ENCODE data around the gene AKAP6. TPM values are rescaled to one million over a fixed set of nuclear protein-coding genes. Genes with fewer than 3 reads are reported as not detected.

AKAP6 gene
- total and polyA plus RNA-seq, 12 donors: 0.71 to 24.7 (median 8.1) TPM

DNA sequence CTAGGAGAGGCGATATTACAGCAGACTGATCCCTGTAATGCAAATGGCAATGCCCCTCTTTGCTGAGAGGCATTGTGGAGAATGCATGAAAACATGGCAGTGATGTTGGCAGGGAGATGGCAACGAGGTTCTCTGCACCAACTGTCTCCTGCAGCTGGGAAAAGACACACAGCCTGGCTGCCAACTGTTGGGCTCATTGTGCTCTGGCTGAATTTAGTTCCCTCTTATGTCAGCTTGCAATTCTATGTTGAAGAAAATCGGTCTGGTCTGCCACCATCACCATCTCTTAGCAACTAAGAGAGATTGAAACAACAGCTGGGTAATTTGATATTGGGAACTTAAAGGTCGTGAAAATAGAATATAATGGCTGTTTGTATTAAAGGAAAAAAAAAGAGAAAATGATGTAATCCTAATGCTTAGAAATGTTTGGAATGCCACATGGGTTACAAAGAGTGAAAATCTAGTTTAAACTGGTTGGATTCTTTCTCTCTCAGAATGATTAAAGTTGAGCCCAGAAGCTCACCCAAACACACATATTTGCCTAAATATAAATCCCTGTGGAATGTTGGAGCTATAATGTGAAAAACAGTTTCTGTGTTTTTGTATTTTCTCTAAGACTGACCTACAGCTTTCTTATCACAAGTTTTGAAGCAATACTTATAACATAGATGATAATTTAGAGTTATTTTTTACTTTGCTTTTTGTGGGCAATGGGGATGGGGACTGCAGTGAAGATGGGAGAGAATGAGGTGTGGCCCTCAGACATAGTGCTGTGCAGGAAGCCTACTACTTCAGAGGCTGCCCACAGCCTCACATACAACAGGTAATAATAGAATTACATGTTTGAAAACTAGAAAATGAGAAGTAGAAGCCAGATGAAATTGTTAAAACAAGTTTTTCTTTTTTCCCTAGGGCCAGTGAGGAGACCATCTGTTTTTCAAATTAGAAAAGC lies 143.7 kb downstream of the AKAP6 start:
- Histone ChIP-seq H3K4me3 (no peak overlapping the region), H3K36me3 (replicated peaks in 1 of 2) (no peaks in the 10 kb centered on the region), H3K9me3 (replicated peaks in 1 of 3) (no peaks in the 10 kb centered on the region), H3K4me1 (replicated peaks in 1 of 2) (peaks cover 0 to 14% of the 10 kb centered on the region in 2 donors), H3K27ac (no peak overlapping the region), H3K27me3 (no peaks in the 10 kb centered on the region)
- WGBS, 4 donors: 54 to 66% (median 61%) methylated on average over 4 of the region's 4 CpGs
- intact Hi-C loops (cut with DNase I): loop anchor here in 1 of 2 donors (10.0 kb wide), 1 partner anchor 218 kb away; no protein-coding TSS in a partner anchor
- no peak for DNase-seq
- TF ChIP-seq, protein P1, sequence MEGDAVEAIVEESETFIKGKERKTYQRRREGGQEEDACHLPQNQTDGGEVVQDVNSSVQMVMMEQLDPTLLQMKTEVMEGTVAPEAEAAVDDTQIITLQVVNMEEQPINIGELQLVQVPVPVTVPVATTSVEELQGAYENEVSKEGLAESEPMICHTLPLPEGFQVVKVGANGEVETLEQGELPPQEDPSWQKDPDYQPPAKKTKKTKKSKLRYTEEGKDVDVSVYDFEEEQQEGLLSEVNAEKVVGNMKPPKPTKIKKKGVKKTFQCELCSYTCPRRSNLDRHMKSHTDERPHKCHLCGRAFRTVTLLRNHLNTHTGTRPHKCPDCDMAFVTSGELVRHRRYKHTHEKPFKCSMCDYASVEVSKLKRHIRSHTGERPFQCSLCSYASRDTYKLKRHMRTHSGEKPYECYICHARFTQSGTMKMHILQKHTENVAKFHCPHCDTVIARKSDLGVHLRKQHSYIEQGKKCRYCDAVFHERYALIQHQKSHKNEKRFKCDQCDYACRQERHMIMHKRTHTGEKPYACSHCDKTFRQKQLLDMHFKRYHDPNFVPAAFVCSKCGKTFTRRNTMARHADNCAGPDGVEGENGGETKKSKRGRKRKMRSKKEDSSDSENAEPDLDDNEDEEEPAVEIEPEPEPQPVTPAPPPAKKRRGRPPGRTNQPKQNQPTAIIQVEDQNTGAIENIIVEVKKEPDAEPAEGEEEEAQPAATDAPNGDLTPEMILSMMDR (IDR thresholded peaks at IDR 0.05): no peak
- TF ChIP-seq POLR2A (IDR thresholded peaks at IDR 0.05): no peak

- intact Hi-C loops (cut with DNase I): loop anchor here in 1 of 2 donors (10.0 kb wide), 1 partner anchor 219 kb away; no protein-coding TSS in a partner anchor
These were observed 144.4 kb downstream of the AKAP6 start for GRCh38 chr14:32473464-32473855.

DNA sequence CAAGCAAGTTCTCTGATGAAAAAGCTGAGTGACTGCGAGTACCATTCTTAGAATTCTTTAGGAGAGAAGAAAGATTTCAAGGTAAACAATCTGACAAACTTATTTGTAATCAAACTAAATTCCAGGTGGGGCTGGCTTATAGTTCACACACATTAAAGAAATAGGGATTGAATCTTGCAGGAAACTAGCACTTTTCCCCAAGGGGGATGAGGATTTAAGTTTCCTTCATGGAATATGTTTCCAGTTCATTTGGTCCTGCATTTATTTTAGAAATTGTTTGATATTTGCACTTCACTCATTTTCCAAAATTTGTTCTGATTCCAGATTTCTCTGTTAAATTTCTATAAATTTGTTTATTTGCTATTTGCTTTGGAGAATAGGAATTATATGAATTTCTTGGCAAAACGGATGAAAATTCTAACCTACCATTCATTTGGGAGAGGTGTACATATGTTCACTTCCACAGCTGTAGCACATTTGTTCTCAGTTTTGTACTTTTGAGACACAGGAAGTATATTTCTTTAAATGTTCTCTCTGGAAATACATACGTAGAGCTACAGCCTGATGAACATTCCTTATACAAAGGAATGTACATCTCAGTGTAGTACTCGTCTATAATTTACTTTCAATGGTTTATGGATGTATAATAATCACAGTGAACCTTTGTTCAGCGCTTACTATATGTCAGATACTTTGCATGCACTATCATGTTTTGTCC lies 145.5 kb downstream of the AKAP6 start:
- Histone ChIP-seq H3K9me3 (replicated peaks in 1 of 3) (no peaks in the 10 kb centered on the region), H3K4me3 (no peak overlapping the region), H3K36me3 (replicated peaks in 1 of 2) (no peaks in the 10 kb centered on the region), H3K27me3 (no peaks in the 10 kb centered on the region), H3K4me1 (replicated peaks in 1 of 2) (peaks cover 0 to 7% of the 10 kb centered on the region in 2 donors), H3K27ac (no peak overlapping the region)
- DNase-seq: no peak
- intact Hi-C loops (cut with DNase I): loop anchor here in 1 of 2 donors (10.0 kb wide), 1 partner anchor 220 kb away; no protein-coding TSS in a partner anchor
- no peak for TF ChIP-seq POLR2A (IDR thresholded peaks at IDR 0.05)
- TF ChIP-seq, protein P1 (IDR thresholded peaks at IDR 0.05): no peak
- WGBS, 4 donors: 81 to 91% (median 83%) methylated on average over 5 of the region's 5 CpGs

More at GRCh38 chr14:32473464-32473855, 144.4 kb downstream of the AKAP6 start:
- Histone ChIP-seq H3K36me3 (replicated peaks in 1 of 2) (no peaks in the 10 kb centered on the region), H3K9me3 (replicated peaks in 1 of 3) (no peaks in the 10 kb centered on the region), H3K4me3 (no peak overlapping the region), H3K27me3 (no peaks in the 10 kb centered on the region), H3K4me1 (replicated peaks in 1 of 2) (peaks cover 0 to 14% of the 10 kb centered on the region in 2 donors), H3K27ac (no peak overlapping the region)
- 72 to 78% (median 74%) methylated on average over 3 of the region's 3 CpGs for WGBS, 4 donors
- no peak for TF ChIP-seq POLR2A (IDR thresholded peaks at IDR 0.05)
- TF ChIP-seq, protein P1 (IDR thresholded peaks at IDR 0.05): no peak
- DNase-seq: no peak

DNA sequence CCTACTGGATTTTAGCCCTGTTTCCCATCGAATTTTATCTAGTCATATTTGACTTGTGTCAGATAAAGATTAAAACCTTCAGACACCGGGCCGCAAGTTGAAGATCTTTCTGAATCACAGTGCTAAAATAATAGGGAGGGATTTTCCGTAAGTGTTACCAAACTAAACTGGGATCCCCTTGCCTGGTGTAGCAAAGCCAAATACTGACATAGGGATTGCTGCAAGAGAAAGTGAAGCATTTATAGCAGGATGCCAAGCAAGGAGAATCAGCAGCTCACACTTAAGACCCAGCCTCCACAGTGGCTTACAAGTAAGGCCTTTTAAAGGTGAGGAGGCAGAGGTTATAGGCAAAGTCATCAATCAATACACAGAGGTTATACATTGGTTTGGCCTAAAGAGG lies 147.4 kb downstream of the AKAP6 start:
- intact Hi-C loops (cut with DNase I): loop anchor here in 1 of 2 donors (10.0 kb wide), 1 partner anchor 222 kb away; no protein-coding TSS in a partner anchor
- no peak overlapping the region for H3K27ac ChIP-seq
- peaks cover 0 to 6% of the 10 kb centered on the region in 2 donors for H3K4me1 ChIP-seq (replicated peaks in 1 of 2)
- no peak for DNase-seq
- TF ChIP-seq, protein P1 (IDR thresholded peaks at IDR 0.05): no peak
- no peak for TF ChIP-seq POLR2A (IDR thresholded peaks at IDR 0.05)
- H3K36me3 ChIP-seq (replicated peaks in 1 of 2): no peaks in the 10 kb centered on the region
- H3K27me3 ChIP-seq: no peaks in the 10 kb centered on the region
- no peak overlapping the region for H3K4me3 ChIP-seq
- 59 to 78% (median 72%) methylated on average over 4 of the region's 4 CpGs for WGBS, 4 donors
- H3K9me3 ChIP-seq (replicated peaks in 1 of 3): no peaks in the 10 kb centered on the region

Data from adrenal gland (tissue), 12 donors.